IPS-20b (cell line): ENCODE results near the gene CEMIP.

Source experiments
- H3K27ac ChIP-seq: one replicate; pipeline ENCODE4 v1.5.1; 2013; ENCODE audit warnings: low read length
- H3K27me3 ChIP-seq: 2 replicates; pipeline ENCODE4 v1.6.1; 2013; ENCODE audit warnings: mild to moderate bottlenecking, low read length, inconsistent platforms; ENCODE audit not compliant: insufficient read depth
- H3K36me3 ChIP-seq: 2 replicates; pipeline ENCODE4 v1.6.1; 2013; ENCODE audit warnings: low read depth, mild to moderate bottlenecking, inconsistent platforms, low read length, moderate library complexity; ENCODE audit not compliant: insufficient read depth
- H3K4me1 ChIP-seq: 2 replicates; pipeline ENCODE4 v1.6.1; 2013; ENCODE audit warnings: mild to moderate bottlenecking, control low read depth, inconsistent platforms, low read length, moderate library complexity; ENCODE audit not compliant: insufficient read depth
- H3K4me3 ChIP-seq: 2 replicates; pipeline ENCODE4 v1.5.1; 2013; ENCODE audit warnings: mild to moderate bottlenecking, low read length, inconsistent platforms
- H3K9ac ChIP-seq: 2 replicates; pipeline ENCODE4 v1.6.1; 2013; ENCODE audit warnings: low read depth, mild to moderate bottlenecking, inconsistent platforms, low read length, moderate library complexity
- H3K9me3 ChIP-seq: 2 replicates; pipeline ENCODE4 v1.6.1; 2013; ENCODE audit warnings: mild to moderate bottlenecking, low read depth, low read length, inconsistent platforms; ENCODE audit not compliant: insufficient read depth

Gene CEMIP

DNA sequence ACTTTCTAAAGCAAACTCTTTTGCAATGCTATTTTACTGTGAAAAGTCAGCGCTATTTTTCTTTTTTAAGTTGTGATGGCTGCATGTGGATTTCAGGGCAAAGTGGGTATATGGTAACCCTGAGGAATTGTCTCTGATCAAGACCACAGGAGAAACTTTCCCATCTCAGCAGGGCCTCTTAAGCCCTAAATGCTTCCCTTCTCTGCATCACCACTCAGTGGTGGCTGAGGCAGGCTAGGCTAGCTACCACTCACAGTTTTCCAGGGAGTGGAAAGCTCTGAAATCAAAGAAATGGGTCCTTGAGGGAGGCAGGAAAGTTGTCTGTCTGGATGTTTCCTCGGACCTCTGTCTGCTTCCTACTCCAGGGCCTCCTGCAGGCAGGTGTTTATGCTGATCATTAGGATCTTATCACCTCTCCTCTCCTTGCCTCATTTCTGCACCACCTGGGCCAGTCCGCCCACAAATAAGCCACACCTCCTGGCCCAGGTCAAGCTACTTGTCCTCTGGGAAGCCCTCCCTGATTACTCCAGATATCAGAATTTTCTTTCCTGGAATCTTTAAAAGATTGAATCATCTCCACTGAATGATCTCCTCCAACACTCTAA, 37.0 kb downstream of the CEMIP start:
- H3K27me3 ChIP-seq, result no peaks in the 10 kb centered on the region
- no peaks in the 10 kb centered on the region for H3K36me3 ChIP-seq
- H3K27ac ChIP-seq, result no peak overlapping the region
- H3K4me1 ChIP-seq, result no peaks in the 10 kb centered on the region; the same call in 1 of the 2 replicates
- H3K4me3 ChIP-seq, result no peak overlapping the region
- H3K9me3 ChIP-seq, result no peaks in the 10 kb centered on the region
- H3K9ac ChIP-seq, result no peak overlapping the region

DNA sequence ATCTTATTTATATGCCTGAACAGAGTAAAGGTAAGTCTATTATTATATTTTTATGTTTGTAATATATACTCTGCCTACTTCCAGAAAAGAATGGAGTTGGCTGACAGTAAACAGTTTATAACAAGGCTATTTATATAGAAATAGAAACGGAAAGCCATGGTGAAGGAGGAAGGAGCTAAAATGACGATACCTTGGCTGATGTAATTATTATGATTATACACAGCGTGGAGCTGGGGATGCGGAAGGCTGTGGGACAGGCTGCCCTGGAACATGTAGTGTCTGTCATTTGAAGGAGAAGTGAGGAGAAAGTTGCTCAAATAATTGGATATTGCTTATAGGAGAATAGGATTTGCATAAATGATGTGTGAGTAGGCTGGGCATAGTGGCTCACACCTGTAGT, 37.8 kb downstream of the CEMIP start:
- Histone ChIP-seq H3K4me1 (no peaks in the 10 kb centered on the region; the same call in 1 of the 2 replicates), H3K4me3 (no peak overlapping the region), H3K27me3 (no peaks in the 10 kb centered on the region), H3K9ac (no peak overlapping the region), H3K9me3 (no peaks in the 10 kb centered on the region), H3K27ac (no peak overlapping the region), H3K36me3 (no peaks in the 10 kb centered on the region)

DNA sequence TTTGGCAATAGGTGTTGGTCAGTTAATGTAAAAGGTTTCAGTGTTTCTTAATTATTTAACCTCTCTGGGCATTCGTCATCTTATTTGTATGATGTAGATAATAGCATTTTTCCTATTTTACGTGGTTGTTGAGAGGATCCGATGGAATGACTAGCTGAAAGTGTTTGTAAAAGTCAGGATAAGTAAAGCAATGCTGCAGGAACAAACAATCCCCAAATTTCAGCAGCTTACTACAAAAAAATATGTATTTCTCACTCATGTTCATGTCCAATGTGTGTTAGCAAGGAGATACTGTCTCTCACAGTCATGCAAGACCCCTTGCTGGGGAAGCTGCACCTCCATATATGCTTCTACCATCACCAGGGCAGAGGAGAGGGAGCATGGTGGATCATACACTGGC, 38.7 kb downstream of the CEMIP start:
- no peaks in the 10 kb centered on the region for H3K9me3 ChIP-seq
- H3K4me1 ChIP-seq, result no peaks in the 10 kb centered on the region; the same call in 1 of the 2 replicates
- H3K9ac ChIP-seq, result no peak overlapping the region
- H3K36me3 ChIP-seq, result no peaks in the 10 kb centered on the region
- H3K27me3 ChIP-seq, result peaks cover 3% of the 10 kb centered on the region; the same call in 1 of the 2 replicates
- H3K27ac ChIP-seq, result no peak overlapping the region
- H3K4me3 ChIP-seq, result no peak overlapping the region

DNA sequence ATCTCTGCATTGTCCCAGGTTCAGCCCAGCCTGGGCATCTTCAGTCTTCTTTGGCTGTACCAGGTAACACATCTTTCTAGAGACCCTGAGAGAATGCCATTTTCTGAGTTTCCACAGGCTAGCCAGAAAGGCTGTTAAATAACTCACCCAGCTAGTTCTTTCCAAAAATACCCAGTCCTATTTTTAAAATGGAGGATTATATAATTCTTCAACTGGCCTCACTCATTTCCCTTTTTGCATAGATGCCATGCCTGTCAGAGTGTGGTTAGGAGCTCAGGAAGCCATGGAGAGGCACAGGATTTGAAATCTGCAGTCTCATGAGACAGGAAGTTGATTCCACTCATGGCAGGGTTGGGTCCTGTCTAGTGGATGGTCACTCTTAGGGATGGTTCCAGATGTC, 39.8 kb downstream of the CEMIP start:
- Histone ChIP-seq H3K4me3 (no peak overlapping the region), H3K9ac (no peak overlapping the region), H3K4me1 (peaks cover 4% of the 10 kb centered on the region; the same call in 1 of the 2 replicates), H3K36me3 (no peaks in the 10 kb centered on the region), H3K9me3 (no peaks in the 10 kb centered on the region), H3K27ac (no peak overlapping the region), H3K27me3 (peaks cover 3% of the 10 kb centered on the region; the same call in 1 of the 2 replicates)

DNA sequence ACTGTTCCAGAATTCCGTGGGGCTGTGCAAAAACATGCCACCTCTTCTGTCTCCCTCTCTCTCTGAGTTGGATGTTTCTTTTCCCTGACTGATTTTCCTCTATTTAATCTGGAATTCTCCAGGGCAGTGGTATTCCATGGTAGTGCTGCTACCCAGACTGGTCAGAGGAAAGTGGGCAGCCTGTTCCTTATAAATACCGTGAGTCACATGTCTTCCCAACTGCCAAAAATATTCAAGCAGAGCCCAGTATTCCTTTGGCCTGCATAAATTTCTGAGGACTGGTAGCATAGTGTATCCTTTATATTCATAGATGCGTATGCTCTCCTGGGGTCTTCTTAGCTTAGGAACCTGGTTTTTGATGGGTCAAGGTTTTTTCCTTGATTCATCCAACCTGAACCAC, 40.9 kb downstream of the CEMIP start:
- Histone ChIP-seq H3K27me3 (peaks cover 3% of the 10 kb centered on the region; the same call in 1 of the 2 replicates), H3K27ac (no peak overlapping the region), H3K4me3 (no peak overlapping the region), H3K4me1 (peaks cover 4% of the 10 kb centered on the region; the same call in 1 of the 2 replicates), H3K9me3 (no peaks in the 10 kb centered on the region), H3K9ac (no peak overlapping the region), H3K36me3 (no peaks in the 10 kb centered on the region)

DNA sequence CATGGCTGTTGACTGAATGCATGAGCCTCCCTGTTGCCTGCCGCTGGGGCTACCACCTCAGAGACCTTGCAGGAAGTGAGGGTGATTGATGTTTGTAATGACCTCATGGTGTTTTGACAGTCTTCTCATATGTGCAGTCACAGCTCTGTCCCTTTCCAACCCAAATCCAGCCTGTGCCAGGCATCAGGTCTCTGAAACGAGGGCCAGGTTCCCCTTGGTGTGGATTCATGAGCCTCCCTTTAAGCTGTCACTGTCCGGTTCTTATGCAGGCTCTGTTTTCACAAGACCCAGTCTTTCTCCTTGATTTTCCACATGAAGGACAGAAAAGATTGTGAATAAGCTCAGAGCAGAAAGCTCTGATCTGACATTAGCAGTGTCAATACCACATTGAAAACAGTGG, 43.1 kb downstream of the CEMIP start:
- Histone ChIP-seq H3K36me3 (no peaks in the 10 kb centered on the region), H3K9ac (no peak overlapping the region), H3K27me3 (peaks cover 3% of the 10 kb centered on the region; the same call in 1 of the 2 replicates), H3K4me1 (0 out of 2 replicates have a peak, but pooled peaks cover 4% of the 10 kb centered on the region), H3K27ac (no peak overlapping the region), H3K4me3 (no peak overlapping the region), H3K9me3 (no peaks in the 10 kb centered on the region)

DNA sequence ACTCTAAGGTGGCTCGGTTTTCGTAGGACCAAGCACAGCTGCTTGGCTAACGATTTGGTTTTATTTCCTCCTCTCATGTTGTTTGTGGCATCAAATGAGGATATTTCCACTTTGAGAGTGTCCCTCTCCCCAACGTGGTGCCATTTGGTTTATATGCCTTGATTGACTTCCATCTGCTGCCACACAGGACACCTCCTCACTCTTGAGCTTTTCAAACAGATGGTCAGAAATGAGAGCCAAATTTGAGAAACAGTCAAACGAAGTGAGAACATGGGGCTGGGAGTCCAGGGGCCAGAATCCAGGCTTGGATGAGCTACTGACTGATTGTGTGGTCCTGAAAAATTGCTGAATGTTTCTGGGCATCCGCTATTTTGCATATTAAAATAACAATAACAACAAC, 43.5 kb downstream of the CEMIP start:
- peaks cover 3% of the 10 kb centered on the region; the same call in 1 of the 2 replicates for H3K27me3 ChIP-seq
- H3K36me3 ChIP-seq, result no peaks in the 10 kb centered on the region
- H3K4me3 ChIP-seq, result no peak overlapping the region
- 0 out of 2 replicates have a peak, but pooled peaks cover 4% of the 10 kb centered on the region for H3K4me1 ChIP-seq
- H3K27ac ChIP-seq, result no peak overlapping the region
- no peak overlapping the region for H3K9ac ChIP-seq
- no peaks in the 10 kb centered on the region for H3K9me3 ChIP-seq

DNA sequence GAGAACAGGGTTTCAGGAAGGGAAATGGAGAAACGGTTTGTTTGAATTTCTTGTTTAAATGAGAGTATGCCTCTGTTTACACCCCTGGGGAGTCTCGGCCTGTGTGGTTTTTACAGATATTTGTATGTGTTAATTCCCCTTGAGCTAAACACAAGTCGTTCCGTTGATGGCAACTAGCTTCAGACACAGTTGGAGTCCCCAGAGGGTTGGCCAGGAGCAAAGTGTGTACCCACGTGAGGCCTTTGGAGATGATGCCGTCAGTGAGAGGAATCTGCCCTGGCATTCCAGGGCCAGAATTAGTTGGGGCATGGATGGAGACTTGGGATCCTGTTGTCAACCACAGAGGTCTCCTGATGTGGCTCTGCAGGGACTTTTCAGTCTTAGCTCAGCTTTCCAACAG, 44.0 kb downstream of the CEMIP start:
- Histone ChIP-seq H3K27ac (no peak overlapping the region), H3K36me3 (no peaks in the 10 kb centered on the region), H3K4me1 (0 out of 2 replicates have a peak, but pooled peaks cover 4% of the 10 kb centered on the region), H3K27me3 (peaks cover 3% of the 10 kb centered on the region; the same call in 1 of the 2 replicates), H3K9ac (no peak overlapping the region), H3K4me3 (no peak overlapping the region), H3K9me3 (no peaks in the 10 kb centered on the region)

DNA sequence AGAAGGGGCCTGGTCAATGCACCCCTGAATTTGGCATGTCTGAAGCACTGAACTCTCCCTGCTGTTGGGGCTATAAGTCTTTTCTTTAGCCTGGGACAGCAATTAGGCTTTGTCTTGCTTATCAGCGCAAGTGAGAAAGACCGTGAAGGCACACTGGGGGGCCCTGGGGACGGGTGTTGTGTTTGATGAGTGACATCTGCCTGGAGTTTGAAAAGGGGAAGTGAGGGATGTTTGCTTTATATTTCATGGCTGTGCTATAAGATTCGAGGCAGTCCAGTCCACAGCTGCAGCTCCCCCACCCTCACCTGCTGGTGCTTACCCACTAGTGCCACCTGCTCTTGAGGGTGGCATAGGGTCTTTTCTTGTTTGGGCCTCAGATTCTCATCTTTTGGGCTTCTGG, 44.8 kb downstream of the CEMIP start:
- no peak overlapping the region for H3K27ac ChIP-seq
- 0 out of 2 replicates have a peak, but pooled peaks cover 4% of the 10 kb centered on the region for H3K4me1 ChIP-seq
- no peak overlapping the region for H3K4me3 ChIP-seq
- H3K36me3 ChIP-seq, result no peaks in the 10 kb centered on the region
- no peak overlapping the region for H3K9ac ChIP-seq
- H3K27me3 ChIP-seq, result peaks cover 3% of the 10 kb centered on the region; the same call in 1 of the 2 replicates
- H3K9me3 ChIP-seq, result no peaks in the 10 kb centered on the region

DNA sequence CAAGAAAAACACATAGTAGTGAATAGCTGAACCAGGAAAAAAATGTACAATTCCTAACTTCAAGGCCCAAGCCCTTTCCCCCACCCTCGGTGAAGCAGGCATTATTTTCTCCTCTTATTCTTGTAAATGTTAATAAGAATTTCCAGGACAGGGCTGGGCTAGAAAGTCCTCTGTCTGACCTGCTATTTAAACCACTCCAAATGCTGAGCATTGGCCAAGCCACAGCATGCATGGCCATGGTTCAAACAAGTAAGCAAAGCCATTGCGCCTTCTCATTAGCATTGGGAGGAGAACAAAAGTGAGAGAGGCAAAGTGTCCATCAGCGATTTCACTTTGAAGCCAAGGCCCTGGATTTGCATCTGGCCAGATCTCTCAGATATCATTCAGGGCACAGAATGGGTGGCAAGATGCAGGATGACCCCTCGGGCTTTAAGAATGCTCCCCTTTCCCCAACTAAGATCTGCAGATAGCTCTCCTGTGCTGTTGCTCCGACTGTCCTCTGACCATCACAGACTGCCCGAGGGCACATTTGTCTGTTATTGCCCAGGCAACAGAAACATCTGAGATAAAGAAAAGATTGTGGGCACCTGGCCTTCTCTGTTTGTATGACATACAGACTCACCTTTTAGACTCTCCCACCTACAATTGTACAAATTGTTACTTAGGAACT, 46.3 kb downstream of the CEMIP start:
- H3K27me3 ChIP-seq, result peaks cover 3% of the 10 kb centered on the region; the same call in 1 of the 2 replicates
- H3K9ac ChIP-seq, result no peak overlapping the region
- H3K4me1 ChIP-seq, result 0 out of 2 replicates have a peak, but pooled peaks cover 4% of the 10 kb centered on the region
- H3K4me3 ChIP-seq, result no peak overlapping the region
- H3K9me3 ChIP-seq, result no peaks in the 10 kb centered on the region
- H3K27ac ChIP-seq, result no peak overlapping the region
- no peaks in the 10 kb centered on the region for H3K36me3 ChIP-seq

DNA sequence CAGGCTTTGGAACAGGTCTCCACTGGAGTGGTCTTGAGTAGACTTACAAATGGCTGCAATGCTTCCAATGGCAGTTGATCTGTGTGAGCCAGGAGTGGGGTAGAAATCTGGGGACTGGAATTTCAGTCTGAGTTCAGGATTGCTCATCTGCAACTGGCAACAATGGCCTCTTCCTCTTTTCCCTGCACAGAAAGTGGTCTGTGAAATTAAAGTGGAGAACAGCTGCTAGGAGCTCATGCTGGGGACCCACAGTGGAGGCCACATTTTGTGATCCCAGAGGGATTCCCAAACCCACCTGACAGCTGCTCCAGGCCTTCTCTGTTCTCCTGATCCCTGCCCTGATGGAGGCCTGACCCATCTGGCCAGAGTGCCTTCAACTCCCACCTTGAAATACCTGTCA, 49.6 kb downstream of the CEMIP start:
- Histone ChIP-seq H3K9ac (no peak overlapping the region), H3K4me3 (no peak overlapping the region), H3K36me3 (no peaks in the 10 kb centered on the region), H3K9me3 (no peaks in the 10 kb centered on the region), H3K4me1 (peaks cover 16% of the 10 kb centered on the region), H3K27me3 (no peaks in the 10 kb centered on the region), H3K27ac (no peak overlapping the region)

DNA sequence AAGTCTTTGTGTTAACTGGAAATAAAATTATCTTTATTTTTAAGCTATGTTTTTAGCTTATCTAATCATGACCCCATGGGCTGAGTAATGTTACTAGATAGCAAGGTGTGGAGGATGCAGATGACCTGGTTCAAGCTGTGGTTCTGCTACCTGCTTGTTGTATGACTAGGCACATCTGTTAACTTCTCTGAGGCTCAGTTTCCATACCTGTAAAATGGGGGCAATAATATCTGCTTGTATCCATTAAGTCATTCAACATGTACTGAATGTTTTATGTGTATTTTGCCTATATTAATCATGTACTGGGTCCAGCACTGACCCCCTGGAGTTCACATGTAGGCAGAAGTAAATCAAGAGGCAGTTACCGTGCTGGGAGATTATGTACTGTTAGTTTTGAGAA, 51.5 kb downstream of the CEMIP start:
- H3K36me3 ChIP-seq, result no peaks in the 10 kb centered on the region
- H3K27me3 ChIP-seq, result no peaks in the 10 kb centered on the region

More for the DNA sequence above, 51.5 kb downstream of the CEMIP start:
- H3K4me1 ChIP-seq, result peaks cover 16% of the 10 kb centered on the region
- no peak overlapping the region for H3K4me3 ChIP-seq
- H3K9me3 ChIP-seq, result no peaks in the 10 kb centered on the region
- H3K27ac ChIP-seq, result no peak overlapping the region
- H3K9ac ChIP-seq, result no peak overlapping the region
